22Rv1 (cell line): Measurements from ENCODE around the gene C6orf118.

Experiments
- H3K27ac ChIP-seq: fragments of 450-650 bp; 2 replicates; pipeline ENCODE4 v1.5.1; 2017
- ZFX ChIP-seq: fragments of 450-650 bp; IDR thresholded peaks from 2 replicates; pipeline ENCODE4 v1.6.1; 2017; ENCODE audit warnings: antibody characterized with exemption, borderline replicate concordance
- TF ChIP-seq, protein P1 (sequence below): fragments of 450-650 bp; IDR thresholded peaks from 2 replicates; pipeline ENCODE4 v1.5.1; 2017; ENCODE audit warnings: mild to moderate bottlenecking

C6orf118 gene

DNA sequence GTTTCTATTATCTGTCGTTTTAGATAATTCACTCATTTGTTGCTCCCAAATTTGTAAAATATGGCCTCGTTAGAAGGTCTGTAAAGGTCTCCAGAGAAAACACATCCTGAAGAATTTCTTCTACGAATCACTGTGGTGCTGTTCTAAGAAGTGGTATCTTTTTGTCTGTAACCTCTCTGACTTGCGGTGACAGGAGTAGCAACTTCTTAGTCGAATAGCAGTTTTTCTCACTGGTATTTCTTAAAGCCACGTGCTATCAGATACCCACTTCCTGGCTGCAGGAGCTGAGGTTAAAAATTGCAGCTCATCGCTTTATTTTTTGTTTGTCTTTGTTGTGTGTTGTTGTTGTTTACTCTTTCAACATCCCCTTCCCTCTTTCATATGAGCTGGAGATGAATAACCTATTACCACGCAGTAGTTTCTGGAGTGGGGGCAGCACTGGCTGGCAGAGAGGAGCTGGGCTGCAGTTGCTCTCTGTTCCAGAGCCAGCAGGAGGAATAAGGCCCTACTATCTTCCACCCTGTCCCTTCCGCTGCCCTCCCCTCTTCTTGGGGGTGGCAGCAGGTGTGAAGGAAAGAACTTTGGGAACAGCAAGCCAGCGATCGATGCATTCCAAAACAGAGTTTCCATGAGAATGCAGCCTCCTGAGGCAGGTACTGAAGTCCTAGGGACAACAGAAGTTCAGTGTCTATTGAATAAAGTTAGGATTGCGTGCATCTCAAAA lies 64.7 kb downstream of the C6orf118 start:
- no peak for TF ChIP-seq ZFX
- TF ChIP-seq, protein P1, sequence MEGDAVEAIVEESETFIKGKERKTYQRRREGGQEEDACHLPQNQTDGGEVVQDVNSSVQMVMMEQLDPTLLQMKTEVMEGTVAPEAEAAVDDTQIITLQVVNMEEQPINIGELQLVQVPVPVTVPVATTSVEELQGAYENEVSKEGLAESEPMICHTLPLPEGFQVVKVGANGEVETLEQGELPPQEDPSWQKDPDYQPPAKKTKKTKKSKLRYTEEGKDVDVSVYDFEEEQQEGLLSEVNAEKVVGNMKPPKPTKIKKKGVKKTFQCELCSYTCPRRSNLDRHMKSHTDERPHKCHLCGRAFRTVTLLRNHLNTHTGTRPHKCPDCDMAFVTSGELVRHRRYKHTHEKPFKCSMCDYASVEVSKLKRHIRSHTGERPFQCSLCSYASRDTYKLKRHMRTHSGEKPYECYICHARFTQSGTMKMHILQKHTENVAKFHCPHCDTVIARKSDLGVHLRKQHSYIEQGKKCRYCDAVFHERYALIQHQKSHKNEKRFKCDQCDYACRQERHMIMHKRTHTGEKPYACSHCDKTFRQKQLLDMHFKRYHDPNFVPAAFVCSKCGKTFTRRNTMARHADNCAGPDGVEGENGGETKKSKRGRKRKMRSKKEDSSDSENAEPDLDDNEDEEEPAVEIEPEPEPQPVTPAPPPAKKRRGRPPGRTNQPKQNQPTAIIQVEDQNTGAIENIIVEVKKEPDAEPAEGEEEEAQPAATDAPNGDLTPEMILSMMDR: no peak
- H3K27ac ChIP-seq: no peak overlapping the region

DNA sequence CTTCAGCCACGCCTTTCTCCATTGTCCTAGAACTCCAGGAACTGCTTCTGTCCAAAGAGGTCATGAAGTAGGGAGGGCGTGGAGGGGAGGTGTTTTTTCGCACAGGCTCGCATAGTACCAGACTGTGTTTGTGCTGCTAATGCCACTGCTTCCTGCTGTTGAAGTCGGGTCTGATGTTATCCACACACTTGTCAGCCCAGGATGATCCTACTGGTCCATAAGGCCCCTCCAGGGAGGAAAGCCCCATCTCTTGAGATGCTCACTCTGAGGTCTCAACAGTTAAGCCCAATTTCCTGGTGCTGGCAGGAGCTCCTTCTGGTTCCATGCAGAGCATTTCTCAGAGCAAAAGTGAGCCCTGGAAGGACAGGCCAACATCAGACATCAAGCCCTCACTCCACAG lies 65.6 kb downstream of the C6orf118 start:
- TF ChIP-seq, protein P1: no peak
- no peak for TF ChIP-seq ZFX
- H3K27ac ChIP-seq: no peak overlapping the region

GRCh38 chr6:165236326-165236725 lies 73.1 kb downstream of the C6orf118 start:
- no peak overlapping the region for H3K27ac ChIP-seq
- TF ChIP-seq, protein P1: no peak
- no peak for TF ChIP-seq ZFX

DNA sequence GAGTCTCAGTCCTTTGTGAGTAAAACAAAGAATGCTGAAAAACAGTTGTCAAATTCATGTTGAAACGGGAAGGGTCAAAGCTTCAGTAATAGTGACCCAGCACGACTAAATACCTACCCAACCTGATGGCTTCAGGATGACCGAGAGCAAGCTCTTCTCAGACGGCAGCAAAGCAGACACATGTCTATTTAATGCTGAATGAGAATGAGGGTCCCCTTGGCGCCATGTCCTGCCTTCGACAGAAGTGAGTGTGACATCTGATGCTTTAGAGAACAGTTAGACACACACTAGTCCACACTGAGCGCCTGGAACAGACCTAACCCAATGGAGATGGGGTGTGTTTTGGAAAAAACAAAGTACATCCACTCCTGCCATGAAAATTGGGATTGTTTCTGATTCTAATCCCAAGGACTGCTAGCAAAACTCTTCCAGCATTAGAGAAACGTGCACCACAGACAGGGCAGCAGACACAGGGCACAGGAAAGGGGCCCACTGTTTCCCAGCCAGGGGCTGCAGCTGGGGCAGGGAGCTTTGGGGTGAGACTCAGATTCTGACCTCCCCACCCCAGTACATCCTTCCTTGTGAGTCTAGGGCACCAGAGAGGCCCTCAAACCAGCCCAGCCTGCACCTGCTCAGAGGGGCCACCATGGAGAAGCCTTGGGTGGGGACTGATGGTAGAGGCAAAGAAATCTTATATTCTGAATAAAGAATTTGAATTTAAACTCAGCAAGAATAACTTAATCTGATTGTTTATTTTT lies 76.5 kb downstream of the C6orf118 start:
- TF ChIP-seq, protein P1: no peak
- no peak for TF ChIP-seq ZFX
- no peak overlapping the region for H3K27ac ChIP-seq

DNA sequence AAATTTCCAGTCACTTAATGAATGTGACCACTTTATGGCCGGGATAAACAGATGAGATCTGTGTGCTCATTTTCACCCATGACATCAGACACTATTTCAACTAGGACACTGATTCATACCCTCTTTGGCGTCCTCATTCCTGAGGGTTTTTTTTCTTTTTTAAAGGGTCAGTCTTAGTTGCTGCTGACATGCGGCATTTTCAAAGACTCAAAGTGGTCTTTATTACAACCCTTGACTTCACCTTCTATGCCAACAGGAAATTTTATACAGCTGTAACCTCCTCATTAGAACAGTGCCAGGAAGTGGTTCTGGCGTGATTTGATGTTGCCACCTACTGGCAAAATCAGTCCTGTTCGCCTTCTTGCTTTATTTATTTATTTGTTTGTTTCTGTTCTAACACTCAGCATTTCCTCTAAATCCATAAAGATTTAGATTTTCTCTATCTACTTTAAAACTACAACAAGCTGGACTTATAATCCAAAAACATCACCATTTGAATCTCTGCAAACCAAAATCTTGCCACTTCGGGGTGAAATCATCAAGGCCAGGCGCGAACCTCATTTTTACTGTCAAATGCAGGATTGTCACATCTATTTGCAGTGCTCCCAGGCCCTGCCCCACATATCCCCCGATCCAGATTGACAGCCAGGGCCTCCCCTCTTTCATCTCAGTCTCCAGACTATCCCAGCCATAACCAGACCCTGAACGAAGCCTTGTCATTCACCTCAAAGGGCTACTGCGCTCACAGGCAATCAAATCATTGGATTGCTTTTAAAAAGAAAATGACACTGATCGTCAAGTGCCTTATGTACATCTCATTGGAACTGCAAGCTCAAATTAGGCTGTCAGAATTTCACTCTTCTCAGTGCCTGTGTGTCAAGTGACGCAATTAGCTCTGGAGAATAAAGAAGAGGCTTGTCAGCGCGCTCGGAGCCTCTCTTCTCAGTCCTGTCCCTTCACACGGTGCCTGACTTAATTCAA lies 77.5 kb downstream of the C6orf118 start:
- no peak overlapping the region for H3K27ac ChIP-seq
- no peak for TF ChIP-seq ZFX
- TF ChIP-seq, protein P1: peak; percentile 69

- no peak overlapping the region for H3K27ac ChIP-seq
- TF ChIP-seq ZFX: no peak
- TF ChIP-seq, protein P1: no peak
Measured at GRCh38 chr6:165231177-165231576, 78.2 kb downstream of the C6orf118 start.
